GM18511 (cell line): ENCODE measurements around the gene NAT16.
"Not testable (repeated sequence)": the region's sequence is repeated elsewhere in the genome, so short reads cannot be mapped to it uniquely, and the experiment has no call there.

Experiments
- ATAC-seq: cut with Tn5 transposase; IDR thresholded peaks from one replicate; pipeline ENCODE4 v1.9.1; 2021; ENCODE audit warnings: mild to moderate bottlenecking, moderate library complexity; ENCODE audit not compliant: unreplicated experiment

The NAT16 gene

DNA sequence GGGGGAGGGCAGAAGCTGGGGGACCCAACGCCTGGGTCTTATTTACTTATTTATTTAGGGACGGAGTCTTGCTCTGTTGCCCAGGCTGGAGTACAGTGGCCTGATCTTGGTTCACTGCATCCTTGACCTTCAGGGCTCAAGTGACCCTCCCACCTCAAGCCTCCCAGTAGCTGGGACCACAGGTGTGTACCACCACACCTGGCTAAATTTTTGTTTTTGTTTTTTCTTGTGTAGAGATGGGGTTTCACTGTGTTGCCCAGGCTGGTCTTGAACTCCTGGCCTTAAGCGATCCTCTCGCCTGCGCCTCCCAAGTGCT lies 22.5 kb upstream of the NAT16 start:
- ATAC-seq, result no peak

DNA sequence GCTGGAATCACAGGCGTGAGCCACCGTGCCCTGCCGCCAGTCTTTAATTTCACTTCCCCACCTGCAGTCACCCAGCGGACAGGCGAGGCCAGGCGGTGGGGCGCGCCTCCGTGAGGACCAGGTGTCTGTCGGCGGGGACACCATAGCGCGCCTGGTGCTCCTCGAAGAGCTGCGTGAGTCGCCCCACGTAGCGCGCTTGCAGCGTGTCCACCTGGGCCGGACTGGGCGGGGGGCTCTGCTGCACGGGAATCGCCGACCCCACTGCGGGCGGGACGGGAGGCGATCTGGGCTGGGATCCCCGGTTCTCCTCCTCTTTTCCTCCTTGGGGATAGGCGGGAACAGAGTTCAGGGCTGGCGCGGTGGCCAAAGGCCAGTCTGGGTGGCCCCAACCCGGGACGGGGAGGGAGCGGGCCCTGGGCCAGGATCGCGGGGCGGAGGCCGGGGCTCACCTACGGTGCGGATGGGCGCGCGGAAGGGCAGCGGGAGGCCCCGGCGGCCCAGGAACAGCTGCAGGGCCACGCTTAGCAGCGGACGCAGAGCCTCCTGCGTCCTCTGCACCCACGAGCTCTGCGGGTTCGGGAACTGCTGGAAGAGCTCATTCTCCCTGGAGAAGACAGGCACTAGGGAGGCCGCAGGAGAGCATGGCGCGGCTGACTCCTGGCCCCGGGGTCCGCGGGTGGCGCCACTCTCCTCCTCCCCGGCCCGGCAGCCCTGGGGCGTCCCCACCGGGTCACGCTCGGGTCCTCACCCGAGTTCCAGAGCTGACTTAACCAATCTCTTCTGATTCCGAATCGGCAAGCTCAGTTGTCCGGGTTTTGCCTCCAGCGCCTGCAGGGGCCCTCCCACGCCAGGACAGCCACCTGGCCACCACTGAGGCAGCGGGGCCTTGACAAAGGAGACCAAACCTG lies 21.9 kb upstream of the NAT16 start:
- no peak for ATAC-seq

DNA sequence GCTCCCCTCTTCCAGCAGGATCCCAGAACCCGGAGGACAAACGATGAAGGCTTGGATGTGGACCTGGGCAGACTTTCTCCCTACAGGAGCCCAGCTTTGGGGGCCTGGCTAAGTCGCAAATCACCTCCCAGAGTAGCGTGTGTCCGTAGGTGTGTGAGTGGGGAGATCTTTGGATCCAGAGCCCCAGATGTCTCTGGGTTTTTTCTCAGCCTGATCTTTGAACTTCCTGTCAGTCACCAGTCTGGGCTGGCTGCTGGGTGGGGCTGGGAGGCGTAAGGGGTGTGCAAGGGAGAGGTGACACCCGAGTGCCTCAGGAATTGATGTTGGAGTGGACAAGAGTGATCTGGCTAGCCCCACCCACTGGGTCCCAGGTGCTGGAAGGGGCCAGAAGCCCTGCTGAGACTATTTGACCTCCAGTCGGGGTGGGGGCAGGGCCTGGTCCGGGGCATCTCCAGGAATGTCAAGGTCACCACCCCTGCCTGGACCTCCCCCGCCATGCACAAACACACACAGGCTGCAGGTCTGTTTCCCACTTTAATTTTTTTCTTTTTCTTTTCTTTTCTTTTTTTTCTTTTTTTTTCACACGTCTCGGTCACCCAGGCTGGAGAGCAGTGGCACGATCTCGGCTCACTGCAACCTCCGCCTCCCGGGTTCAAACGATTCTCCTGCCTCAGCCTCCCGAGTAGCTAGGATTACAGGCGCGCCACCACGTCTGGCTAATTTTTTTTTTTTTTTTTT lies 20.9 kb upstream of the NAT16 start, which contains the start of gene MOGAT3:
TSS of gene MOGAT3 (minus strand) at position 175 of the 738 bp plus-strand sequence. CDS start 182 bp downstream, outside the sequence.
- no peak for ATAC-seq

DNA sequence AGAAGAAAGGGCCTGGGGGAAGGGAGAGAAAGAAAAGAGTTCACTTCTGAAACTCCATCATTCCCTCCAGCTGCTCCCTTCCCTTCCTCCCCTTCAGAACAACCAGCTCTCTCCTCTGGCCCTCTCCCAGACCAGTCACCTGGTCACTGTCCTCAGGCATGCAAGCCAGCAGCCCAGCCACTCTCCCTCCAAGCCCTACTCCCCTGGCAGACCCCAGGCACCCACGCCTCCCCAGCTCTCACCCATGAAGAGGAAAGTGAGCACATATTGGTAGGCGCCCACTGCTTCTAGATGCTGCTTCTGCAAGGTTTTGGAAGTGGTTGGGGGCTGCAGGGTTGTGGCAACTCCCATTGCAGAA lies 20.4 kb upstream of the NAT16 start:
- no peak for ATAC-seq

DNA sequence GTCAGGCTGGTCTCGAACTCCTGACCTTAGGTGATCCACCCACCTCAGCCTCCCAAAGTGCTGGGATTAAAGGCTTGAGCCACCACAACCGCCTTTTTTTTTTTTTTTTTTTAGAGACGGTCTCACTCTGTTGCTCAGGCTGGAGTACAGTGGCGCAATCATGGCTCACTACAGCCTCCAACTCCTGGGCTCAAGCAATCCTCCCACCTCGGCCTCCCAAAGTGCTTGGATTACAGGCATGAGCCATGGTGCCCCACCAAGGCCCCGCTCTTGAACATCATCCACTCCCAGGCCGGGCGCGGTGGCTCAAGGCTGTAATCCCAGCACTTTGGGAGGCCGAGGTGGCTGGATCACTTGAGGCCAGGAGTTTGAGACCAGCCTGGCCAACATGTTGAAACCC lies 19.4 kb upstream of the NAT16 start:
- not testable (repeated sequence) for ATAC-seq

DNA sequence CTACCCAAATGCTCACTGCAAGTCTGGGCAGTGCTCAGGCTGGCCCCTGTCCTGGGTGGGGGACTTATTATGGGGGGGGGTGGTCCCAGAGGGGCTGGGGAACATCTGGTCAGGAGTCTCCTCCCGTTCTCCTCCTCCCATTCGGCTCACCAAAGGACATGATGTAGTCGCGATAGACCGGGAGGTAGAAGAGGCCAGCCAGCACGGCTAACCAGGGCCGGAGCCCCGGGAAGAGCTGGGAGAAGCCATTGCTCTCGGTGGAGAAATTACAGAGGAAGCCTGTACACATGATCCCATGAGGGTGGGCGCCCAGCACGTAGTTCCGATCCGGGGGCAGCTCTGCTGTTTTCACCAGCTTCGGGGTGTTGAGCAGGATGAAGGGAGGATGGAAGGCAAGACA lies 18.4 kb upstream of the NAT16 start:
- ATAC-seq, result no peak

DNA sequence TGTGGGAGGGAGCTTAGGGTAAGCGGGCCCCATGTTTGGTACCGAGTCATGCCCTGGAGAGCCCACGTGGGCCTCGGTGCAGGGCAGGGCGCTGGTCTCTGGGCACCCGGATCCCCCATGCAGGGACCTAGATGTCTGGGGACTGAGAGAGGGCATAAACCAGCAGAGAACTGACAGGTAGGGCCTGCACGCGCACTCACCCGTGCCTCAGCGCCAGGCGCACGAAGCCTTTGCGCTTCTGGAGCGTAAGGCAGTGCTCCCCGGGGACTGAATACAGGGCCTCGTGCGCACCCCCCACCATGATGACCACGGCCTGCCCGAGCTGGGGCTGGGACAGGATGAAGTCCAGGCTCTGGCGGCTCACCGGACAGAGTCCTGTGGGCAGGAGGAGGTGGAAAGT lies 17.9 kb upstream of the NAT16 start:
- no peak for ATAC-seq

DNA sequence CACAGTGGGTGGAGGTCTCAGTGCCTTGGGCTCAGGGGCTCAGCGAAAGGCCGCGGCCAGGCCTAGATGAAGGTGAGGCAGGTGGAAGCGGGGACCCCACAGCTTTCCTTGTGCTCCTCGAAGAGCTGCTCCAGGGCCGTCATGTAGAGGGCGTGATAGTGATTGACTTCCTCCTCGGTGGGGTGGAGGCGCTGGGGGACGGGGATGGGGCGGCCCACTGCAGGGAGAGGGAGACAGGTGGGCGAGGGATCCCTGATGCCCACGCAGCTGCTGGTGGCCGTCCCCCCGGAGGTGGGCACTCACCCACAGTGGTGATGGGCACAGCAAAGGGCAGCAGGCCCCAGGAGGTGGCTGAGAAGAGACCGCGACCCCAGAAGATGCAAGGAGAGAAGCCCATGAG lies 15.8 kb upstream of the NAT16 start:
- no peak for ATAC-seq

DNA sequence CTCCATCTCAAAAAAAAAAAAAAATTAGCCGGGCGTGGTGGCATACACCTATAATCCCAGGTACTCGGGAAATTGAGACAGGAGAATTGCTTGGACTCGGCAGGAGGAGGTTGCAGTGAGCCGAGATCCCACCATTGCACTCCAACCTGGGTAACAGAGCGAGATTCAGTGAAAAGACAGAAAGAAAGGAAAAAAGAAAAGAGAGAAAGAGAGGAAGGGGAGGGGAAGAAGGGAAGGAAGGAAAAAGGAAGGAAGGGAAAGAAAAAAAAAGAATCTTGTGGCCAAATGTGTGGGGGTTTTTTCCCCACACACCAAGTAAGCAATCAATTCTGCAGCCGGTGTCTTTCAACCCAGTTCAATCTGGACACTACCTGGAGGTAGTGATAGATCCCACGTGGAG lies 9.0 kb upstream of the NAT16 start:
- ATAC-seq, result no peak

DNA sequence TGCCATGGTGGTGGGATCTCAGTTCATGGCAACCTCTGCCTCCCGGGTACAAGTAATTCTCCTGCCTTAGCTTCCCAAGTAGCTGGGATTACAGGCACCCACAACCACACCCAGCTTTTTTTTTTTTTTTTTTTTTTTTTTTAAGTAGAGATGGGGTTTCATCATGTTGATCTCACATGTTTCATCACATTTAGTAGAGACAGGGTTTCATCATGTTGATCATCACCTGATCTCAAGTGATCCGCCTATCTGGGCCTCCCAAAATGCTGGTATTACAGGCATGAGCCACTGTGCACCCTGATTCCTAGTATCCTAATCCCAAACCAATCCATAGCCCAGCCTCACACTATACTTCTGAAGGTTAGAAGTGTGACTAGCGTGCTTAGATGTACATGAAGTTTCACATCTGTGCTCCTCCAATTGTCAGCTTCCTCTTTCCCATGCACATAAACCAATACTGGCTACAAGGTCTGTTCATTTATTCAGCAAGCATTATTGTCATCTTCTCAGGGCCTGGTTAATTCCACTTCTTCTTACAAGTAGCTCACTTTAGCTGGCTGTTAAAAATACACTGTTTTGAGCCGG lies 6.8 kb upstream of the NAT16 start:
- ATAC-seq, result no peak

DNA sequence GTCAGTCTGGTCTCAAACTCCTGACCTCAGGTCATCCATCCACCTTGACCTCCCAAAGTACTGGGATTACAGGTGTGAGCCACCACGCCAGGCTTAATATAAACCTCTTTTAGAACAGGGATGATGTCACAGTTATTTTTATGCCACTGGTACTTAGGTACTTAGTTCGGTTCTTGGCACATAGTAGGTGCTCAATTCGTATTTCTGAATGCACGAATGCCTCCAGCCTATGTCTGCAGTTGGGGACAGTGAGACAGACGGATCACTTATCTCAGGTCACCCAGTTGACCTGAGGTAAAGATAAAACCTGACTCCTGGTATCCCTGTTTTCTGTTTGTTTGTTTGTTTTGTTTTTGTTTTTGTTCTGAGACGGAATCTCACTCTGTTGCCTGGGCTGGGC lies 6.1 kb upstream of the NAT16 start:
- no peak for ATAC-seq

DNA sequence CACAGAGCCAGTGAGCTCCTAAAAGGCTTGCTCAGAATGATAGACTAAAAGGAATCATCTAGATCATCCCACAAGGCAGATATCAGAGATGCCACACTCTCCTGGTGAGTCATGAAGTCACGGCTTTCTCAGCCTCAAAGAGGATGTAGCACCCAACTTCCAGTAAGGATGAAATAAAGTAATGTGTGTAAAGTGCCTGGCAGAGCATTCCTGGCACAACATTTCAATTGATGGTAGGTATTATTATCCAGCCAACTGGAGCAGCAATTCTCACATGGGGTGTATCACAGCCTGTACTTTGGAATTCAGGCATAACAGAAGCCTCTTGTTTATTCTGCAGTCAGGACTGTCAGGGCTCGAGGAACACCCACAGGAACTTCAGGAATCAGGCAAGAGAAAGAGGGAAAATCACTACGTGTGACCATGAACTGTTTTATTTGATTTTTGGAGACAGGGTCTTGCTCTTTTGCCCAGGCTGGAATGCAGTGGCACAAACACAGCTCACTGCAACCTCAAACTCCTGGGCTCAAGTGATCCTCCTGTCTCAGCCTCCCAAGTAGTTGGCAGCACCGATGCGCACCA lies 5.3 kb upstream of the NAT16 start:
- no peak for ATAC-seq

DNA sequence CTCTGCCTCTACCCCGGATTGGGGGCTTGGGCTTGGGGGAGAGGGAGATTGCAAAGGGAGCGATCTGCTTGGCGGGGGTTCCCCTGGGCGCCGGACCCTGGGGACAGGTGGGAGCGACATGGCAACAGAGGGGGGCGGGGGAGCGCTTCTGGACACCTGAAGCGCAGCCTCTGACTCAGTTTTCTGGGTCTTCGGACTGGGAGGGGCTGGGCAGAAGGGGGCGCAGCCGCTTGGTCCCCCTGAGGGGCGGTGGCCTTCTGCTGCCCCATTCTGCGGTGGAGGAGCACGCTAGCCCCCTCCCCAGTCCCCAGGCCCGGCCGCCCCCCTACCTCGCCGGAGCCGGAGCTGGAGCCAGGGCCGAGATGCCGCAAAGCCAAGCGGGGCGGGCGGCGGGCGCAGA lies 380 bp downstream of the NAT16 start:
- ATAC-seq, result no peak

DNA sequence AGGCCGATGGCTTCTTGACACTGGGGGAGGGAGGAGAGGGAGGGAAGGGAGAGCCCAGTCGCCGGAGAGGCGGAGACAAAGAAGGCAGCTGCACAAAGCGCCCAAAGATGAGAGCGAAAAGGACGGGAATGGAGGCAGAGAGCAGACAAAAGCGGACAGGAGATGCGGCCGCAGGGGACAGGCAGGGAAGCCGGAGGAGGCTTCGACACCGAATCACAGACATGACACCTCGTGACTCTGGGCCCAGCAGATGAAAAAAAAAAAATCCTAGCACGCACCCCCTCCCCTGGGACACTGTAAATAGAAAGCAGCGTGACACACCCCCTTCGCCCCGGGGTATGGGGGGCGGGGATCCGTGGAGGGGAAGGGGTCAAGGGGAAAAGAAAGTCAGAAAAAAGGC lies 976 bp downstream of the NAT16 start:
- ATAC-seq, result no peak

DNA sequence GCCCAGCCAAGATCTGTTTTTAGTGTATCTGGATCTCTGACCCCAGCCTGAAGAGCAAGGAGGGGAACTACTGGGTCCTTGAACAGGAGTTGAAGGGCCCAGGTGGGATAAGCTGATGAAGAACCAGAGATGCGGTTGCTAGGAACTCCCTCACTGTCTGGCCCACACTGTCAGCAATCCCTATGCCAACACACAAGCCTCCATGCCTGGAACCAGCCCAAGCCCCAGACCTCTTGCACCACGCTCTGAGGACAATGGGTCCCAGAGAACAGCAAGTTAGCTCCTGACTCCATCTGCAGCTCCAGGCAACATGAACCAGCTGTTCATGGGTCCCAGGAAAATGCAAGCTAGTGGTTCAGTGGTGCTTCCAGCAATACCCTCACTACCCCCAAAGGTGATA lies 2.4 kb downstream of the NAT16 start:
- ATAC-seq, result no peak

DNA sequence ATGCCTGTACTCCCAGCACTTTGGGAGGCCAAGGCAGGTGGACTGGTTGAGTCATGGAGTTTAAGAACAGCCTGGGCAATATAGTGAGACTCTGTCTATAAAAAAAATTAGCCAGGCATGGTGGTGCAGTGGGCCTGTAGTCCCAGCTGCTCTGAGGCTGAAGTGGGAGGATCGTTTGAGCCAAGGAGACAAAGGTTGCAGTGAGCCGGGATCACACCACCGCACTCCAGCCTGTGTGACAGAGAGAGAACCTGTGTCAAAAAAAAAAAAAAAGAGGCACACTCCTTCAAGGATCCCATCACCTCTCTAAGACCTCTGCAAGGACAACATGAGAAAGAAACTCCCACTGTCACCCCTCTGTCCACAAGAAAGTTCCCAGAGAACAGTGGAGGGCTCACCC lies 4.4 kb downstream of the NAT16 start:
- no peak for ATAC-seq

DNA sequence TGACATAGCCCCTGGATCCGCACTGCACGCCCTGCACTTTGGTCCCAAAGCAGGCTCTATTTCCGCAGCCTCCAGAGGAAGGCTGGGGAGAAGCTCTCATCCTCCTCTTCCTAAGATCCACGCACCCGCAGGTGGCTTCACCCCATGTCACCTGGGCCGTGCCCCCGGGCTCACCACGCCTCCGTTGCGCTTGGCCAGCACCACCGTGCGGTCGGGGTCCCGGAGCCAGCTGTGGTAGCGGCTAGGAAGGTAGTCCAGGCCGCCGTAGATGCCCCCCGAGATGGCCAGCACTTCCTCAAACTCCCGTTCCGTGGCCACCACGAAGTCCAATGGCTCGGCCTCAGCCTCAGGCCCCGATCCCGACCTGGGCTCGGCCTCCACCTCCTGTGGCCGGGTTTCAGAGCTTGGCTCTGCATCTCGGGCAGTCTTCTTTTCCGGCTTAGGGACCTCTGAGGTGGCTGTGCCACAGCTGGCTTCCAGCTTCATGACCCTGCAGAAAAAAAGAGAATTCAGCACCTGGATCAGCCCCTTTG lies 5.7 kb downstream of the NAT16 start:
- ATAC-seq, result no peak

DNA sequence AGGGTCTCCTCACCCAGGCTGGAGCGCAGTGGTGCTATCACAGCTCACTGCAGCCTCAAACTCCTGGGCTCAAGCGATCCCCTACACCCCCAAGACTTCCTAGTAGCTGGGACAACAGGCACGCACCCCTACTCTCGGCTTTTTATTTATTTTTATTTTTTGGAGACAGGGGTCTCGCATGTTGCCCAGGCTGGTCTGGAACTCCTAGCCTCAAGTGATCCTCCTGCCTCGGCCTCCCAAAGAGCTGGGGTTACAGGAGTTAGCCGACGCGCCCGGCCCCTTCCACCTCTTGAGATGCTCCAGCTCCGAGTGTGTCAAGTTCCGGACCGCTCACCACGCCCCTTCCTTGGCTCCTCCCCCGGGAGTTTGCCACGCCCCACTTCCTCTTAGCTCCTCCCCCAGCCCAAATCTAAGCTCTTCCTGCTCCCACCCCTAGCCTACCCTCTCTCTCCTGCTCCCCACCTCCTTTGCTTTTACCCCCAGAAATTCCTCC lies 6.3 kb downstream of the NAT16 start:
- ATAC-seq, result no peak

DNA sequence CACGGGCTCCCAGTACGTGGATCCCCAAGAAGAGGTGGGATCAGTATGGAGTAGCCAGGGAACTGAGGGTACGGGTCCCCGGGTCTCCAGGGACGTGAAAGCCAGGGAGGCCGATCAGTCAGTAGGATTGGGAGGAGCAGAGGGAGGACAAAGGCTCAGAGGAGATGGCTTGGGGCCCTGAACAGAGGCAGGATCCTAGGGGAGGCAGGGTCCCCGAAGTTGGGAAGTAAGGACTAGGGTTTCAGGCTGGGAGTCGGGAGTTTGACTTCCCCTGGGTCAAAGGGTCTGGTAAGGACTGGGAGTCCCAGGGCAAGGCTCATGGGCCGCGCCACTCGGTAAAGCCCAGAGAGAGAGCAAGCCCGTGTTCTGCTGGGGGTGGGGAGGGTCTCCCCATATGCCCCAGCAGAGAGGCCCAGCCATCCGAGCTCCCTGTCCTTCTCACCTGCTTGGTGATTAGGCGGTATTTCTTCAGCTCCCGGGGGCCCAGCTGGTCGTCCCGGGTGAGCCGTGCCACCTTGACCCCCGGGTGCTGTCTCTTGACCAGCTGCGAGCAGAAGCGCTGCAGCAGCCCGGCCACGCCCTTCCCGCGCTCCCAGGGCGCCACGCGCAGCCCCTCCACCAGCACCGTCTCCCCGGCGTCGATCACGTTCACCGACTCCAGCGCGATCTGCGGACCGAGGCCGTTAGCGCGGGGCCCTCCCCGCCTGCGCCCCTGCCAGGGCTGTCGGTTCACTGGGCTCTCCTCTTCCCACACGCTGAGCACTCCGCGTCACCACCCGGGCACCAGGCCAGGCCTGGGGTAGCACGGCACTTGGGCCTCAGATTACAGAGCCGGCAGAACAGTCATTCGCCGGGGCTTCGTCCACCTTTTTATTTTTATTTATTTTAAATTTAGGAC lies 7.0 kb downstream of the NAT16 start:
- no peak for ATAC-seq
